Lower lobe of right lung (tissue), 2 donors: ENCODE measurements around the gene CUEDC1. TPM values are rescaled to one million over a fixed set of nuclear protein-coding genes. Genes with fewer than 3 reads are reported as not detected.

Experiments used
- ATAC-seq, 2 donors: fragments of 200-7000 bp; cut with Tn5 transposase; one replicate each; pipeline ENCODE4 v1.9.1; 2020 to 2022; ENCODE audit warnings: mild to moderate bottlenecking in 2 of 2, moderate library complexity in 2 of 2
- DNase-seq: peaks from one replicate; pipeline ENCODE4 v3.0.0-alpha.2; 2020
- H3K27ac ChIP-seq: fragments of 200-600 bp; one replicate; pipeline ENCODE4 v1.8.0; 2022
- H3K27me3 ChIP-seq: fragments of 200-600 bp; one replicate; pipeline ENCODE4 v1.8.0; 2022; ENCODE audit warnings: low read depth
- H3K36me3 ChIP-seq: fragments of 200-600 bp; one replicate; pipeline ENCODE4 v1.8.0; 2022; ENCODE audit warnings: mild to moderate bottlenecking
- H3K4me1 ChIP-seq: fragments of 200-600 bp; one replicate; pipeline ENCODE4 v1.8.0; 2022
- H3K4me3 ChIP-seq: fragments of 200-600 bp; one replicate; pipeline ENCODE4 v1.8.0; 2022; ENCODE audit warnings: mild to moderate bottlenecking
- H3K9me3 ChIP-seq: fragments of 200-600 bp; one replicate; pipeline ENCODE4 v1.8.0; 2022
- intact Hi-C: fragments of 100-400 bp; cut with DNase I; formaldehyde crosslinking; loops from one replicate; pipeline ENCODE4 v1.11.0; 2022
- total RNA-seq: library from RNA; stranded (reverse); fragmentation: NEBNext Ultra II Directional; extraction: Animal tissue kit (Norgen Biotek cat#: 25700); gene quantifications from one replicate; pipeline ENCODE4 v1.2.1, GENCODE V29; 2021
- TF ChIP-seq, protein P1 (sequence below): fragments of 200-600 bp; IDR thresholded peaks from one replicate; pipeline ENCODE4 v1.8.0; 2022; ENCODE audit warnings: antibody characterized with exemption, mild to moderate bottlenecking
- donor health status: DM: no; HTN: yes; CAD: no; lungs with severe emphysema.

CUEDC1 gene
- total RNA-seq, 1 donor from 2014 or later: 42.8 TPM

DNA sequence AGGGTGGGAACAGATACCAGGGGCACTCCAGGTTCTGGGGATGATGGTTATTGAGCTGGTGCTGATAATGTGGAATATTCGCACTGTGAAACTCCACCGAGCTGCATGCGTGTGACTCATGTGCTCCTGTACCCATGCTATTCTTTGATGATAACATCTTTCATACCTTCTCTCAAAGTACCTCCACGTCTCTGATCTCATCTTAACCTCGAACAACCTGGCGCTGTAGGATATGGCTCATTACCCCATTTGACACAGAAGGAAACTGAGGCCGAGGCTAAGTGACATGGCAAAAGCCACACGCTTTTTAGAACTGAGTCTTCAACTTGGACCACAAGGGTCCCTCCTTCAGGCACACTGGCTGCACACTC lies 75.1 kb downstream of the CUEDC1 start:
- TF ChIP-seq, protein P1, sequence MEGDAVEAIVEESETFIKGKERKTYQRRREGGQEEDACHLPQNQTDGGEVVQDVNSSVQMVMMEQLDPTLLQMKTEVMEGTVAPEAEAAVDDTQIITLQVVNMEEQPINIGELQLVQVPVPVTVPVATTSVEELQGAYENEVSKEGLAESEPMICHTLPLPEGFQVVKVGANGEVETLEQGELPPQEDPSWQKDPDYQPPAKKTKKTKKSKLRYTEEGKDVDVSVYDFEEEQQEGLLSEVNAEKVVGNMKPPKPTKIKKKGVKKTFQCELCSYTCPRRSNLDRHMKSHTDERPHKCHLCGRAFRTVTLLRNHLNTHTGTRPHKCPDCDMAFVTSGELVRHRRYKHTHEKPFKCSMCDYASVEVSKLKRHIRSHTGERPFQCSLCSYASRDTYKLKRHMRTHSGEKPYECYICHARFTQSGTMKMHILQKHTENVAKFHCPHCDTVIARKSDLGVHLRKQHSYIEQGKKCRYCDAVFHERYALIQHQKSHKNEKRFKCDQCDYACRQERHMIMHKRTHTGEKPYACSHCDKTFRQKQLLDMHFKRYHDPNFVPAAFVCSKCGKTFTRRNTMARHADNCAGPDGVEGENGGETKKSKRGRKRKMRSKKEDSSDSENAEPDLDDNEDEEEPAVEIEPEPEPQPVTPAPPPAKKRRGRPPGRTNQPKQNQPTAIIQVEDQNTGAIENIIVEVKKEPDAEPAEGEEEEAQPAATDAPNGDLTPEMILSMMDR: no peak
- H3K36me3 ChIP-seq: peaks cover 57% of the 10 kb centered on the region
- ATAC-seq: no peak

DNA sequence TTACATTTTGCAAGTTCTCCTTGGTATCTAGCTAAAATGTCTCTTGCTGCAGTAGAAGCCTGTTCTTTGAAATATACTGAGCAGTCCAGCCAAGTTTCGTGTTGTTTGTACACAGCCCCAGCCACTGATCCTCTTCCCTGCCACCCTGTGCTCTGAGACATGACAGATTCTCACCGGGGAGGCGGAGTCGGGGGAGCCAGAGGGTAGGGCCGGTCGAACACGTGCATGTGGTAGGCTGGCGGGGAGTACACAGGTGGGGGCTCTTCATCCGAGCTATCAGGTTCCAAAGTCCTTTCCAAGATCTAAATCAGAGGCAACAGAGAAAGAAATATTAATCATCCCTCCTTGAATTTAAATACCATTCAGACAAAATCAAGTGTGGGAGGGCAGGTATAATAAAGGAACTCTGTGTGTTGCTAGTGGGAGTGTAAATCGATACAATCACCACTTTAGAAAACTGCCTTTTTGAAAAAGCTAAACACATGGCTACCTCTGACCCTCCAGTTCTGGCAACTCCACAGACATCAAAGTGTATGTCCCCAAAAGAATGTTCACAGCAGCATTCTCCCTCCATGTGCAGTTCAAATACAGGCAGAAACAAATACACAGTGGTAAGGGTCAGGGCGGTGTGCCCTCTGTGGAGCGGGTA lies 75.7 kb downstream of the CUEDC1 start:
- no peak overlapping the region for H3K27ac ChIP-seq
- no peaks in the 10 kb centered on the region for H3K9me3 ChIP-seq
- ATAC-seq: no peak
- TF ChIP-seq, protein P1: no peak
- H3K4me1 ChIP-seq: peaks cover 44% of the 10 kb centered on the region
- no peaks in the 10 kb centered on the region for H3K27me3 ChIP-seq
- DNase-seq: no peak
- intact Hi-C loops: no loop called here
- H3K4me3 ChIP-seq: no peak overlapping the region
- H3K36me3 ChIP-seq: peaks cover 52% of the 10 kb centered on the region

More for the DNA sequence above, 75.1 kb downstream of the CUEDC1 start:
- intact Hi-C loops: no loop called here
- H3K27ac ChIP-seq: no peak overlapping the region
- peaks cover 39% of the 10 kb centered on the region for H3K4me1 ChIP-seq
- H3K4me3 ChIP-seq: no peak overlapping the region
- DNase-seq: no peak
- H3K9me3 ChIP-seq: no peaks in the 10 kb centered on the region
- no peaks in the 10 kb centered on the region for H3K27me3 ChIP-seq

DNA sequence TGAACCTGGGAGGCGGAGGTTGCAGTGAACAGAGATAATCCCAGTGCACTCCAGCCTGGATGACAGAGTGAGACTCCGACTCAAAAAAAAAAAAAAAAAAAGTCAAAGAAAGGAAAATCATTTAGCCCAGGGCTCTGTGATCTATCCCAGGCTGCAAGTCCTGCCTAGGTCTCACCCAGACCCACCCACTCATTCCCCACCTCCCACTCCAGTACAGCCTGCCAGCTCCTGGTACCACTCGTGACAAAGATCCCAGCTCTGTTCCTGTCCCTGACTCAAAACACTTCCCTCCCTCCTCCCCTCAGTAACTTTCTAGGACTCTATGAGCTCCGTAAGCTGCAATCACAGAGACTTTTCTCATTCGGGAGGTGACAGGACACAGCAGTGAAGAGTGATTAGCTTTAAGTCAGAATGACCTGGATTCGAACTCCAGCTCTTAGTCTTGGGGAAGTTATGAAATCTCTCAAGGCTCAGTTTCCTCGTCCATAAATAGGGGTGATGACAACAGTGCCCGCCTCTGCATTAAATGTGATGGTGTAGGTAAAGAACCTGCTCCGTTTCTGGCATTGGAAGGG lies 77.3 kb downstream of the CUEDC1 start:
- peaks cover 61% of the 10 kb centered on the region for H3K4me1 ChIP-seq
- ATAC-seq (no peak), DNase-seq (no peak)
- H3K4me3 ChIP-seq: no peak overlapping the region
- TF ChIP-seq, protein P1: no peak
- H3K27me3 ChIP-seq: no peaks in the 10 kb centered on the region
- intact Hi-C loops: no loop called here
- H3K36me3 ChIP-seq: peaks cover 44% of the 10 kb centered on the region
- no peak overlapping the region for H3K27ac ChIP-seq
- no peaks in the 10 kb centered on the region for H3K9me3 ChIP-seq

DNA sequence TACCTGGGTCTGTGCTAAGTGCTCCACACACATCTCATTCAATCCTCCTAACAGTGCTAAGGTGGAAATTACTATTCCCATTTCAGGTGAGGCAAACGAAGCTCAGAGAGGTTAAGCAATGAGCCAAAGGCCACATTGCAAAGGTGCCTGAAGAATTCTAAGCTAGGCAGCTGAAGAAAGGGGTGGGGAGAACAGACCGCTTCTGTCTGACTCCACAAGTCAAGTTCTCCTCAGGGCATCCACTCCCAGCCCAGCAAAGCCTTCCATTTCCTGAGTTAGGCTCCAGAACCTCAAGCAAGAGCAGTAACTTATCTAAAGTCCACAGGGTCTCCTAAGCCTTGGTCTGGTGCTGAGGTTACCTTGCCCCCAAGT lies 78.4 kb downstream of the CUEDC1 start:
- DNase-seq (no peak), ATAC-seq (no peak)
- TF ChIP-seq, protein P1: no peak
- intact Hi-C loops: no loop called here
- Histone ChIP-seq H3K27ac (peak overlapping the region; percentile 2), H3K4me1 (peaks cover 63% of the 10 kb centered on the region), H3K27me3 (no peaks in the 10 kb centered on the region), H3K36me3 (peaks cover 53% of the 10 kb centered on the region), H3K9me3 (no peaks in the 10 kb centered on the region), H3K4me3 (no peak overlapping the region)

DNA sequence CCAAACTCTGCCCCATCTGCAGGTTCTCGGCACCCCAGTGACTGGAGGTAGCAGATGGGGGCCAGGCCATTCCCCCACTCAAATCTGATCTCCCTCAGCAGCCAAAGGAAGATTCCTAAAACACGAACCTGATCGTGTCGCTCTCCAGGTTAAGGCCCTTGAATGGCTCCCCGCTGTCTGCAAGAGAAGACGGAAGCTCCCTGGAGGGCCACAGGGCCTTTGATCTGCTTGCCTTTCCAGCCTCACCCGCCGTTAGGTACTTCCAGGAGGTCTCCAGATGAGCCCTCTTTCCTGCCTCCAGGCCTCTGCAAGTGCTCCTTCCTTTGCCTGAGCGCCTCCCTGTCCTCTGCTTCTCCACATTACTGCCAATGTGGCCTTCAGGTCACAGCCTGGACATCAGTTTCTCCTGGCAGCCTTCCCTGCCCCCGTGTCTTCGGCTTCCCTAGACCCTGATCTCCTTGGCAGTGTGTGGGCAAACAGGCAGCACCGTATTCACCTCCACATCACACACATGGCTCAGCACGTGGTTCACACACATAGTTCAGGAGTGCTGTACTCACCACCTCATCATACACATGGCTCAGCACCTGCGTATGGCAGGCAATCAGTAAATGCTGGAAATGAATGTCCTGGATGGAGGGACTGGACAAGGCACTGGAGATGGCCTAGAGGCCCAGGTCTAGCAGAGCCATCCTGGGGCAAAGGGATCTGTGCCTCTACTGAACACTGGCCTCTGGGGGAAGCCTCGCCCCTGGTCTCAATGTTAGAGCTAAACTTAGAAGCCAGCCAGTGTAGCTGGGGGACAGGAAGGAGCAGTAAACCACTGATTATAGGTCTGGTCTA lies 79.0 kb downstream of the CUEDC1 start:
- intact Hi-C loops: no loop called here
- DNase-seq (no peak), ATAC-seq (no peak)
- no peaks in the 10 kb centered on the region for H3K27me3 ChIP-seq
- peaks cover 57% of the 10 kb centered on the region for H3K36me3 ChIP-seq
- H3K4me1 ChIP-seq: peaks cover 57% of the 10 kb centered on the region
- TF ChIP-seq, protein P1: no peak
- no peak overlapping the region for H3K4me3 ChIP-seq
- peak overlapping the region; percentile 78 for H3K27ac ChIP-seq
- no peaks in the 10 kb centered on the region for H3K9me3 ChIP-seq
